DND-41 (cell line): ENCODE results near the gene ITGAE.

ENCODE experiments used
- EZH2 ChIP-seq: IDR thresholded peaks from 3 replicates; pipeline ENCODE4 v1.6.1; 2012; ENCODE audit warnings: borderline replicate concordance, low read depth, mild to moderate bottlenecking, moderate library complexity, low read length, inconsistent platforms; ENCODE audit not compliant: severe bottlenecking
- TF ChIP-seq, protein P1 (sequence below): IDR thresholded peaks from 2 replicates; pipeline ENCODE4 v1.5.1; 2012; ENCODE audit warnings: borderline replicate concordance, low read length, moderate library complexity, mild to moderate bottlenecking; ENCODE audit not compliant: poor library complexity, severe bottlenecking; ENCODE audit errors: extremely low read depth

DNA sequence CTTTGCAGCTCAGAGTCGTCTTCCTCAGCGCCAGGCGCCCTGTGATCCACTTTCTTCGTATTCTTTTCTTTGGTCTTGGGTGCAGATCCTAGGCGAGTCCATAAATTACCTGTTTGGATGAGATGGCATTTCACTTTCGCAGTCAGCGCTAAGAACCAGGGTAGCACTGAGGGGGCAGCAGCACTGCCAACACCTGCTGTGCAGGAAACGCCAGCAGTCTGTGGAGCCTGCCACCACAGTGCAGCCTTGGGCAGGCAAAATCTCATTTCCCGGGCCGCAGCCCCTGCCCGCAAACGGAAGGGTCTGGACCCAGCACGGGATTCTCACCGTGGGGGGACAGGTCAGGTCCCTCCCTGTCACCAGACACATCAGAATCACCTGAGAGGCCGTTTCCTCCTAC, 12.2 kb upstream of the ITGAE start:
- TF ChIP-seq, protein P1, sequence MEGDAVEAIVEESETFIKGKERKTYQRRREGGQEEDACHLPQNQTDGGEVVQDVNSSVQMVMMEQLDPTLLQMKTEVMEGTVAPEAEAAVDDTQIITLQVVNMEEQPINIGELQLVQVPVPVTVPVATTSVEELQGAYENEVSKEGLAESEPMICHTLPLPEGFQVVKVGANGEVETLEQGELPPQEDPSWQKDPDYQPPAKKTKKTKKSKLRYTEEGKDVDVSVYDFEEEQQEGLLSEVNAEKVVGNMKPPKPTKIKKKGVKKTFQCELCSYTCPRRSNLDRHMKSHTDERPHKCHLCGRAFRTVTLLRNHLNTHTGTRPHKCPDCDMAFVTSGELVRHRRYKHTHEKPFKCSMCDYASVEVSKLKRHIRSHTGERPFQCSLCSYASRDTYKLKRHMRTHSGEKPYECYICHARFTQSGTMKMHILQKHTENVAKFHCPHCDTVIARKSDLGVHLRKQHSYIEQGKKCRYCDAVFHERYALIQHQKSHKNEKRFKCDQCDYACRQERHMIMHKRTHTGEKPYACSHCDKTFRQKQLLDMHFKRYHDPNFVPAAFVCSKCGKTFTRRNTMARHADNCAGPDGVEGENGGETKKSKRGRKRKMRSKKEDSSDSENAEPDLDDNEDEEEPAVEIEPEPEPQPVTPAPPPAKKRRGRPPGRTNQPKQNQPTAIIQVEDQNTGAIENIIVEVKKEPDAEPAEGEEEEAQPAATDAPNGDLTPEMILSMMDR = no peak
- TF ChIP-seq EZH2 = no peak
